Osteoblast (primary cell): ENCODE measurements around the gene PDP2. TPM values are rescaled to one million over a fixed set of nuclear protein-coding genes. Genes with fewer than 3 reads are reported as not detected.
A peak's percentile ranks its signal among the peaks of the same experiment; 100 is the strongest.

ENCODE experiments used
- DNase-seq: peaks from one replicate; pipeline ENCODE4 v3.0.0; 2011; ENCODE audit warnings: low spot score, mixed read lengths; ENCODE audit not compliant: insufficient read length; ENCODE audit errors: missing footprints
- H2AFZ ChIP-seq: 2 replicates; pipeline ENCODE4 v1.6.0; 2011; ENCODE audit warnings: mild to moderate bottlenecking, low read length
- H3K27ac ChIP-seq: 2 replicates; pipeline ENCODE4 v1.5.1; 2011; ENCODE audit warnings: mild to moderate bottlenecking, low read depth, low read length, moderate library complexity
- H3K27me3 ChIP-seq: 2 replicates; pipeline ENCODE4 v1.6.0; 2012; ENCODE audit warnings: mild to moderate bottlenecking, control low read depth, inconsistent platforms, low read length, moderate library complexity; ENCODE audit not compliant: insufficient read depth
- H3K36me3 ChIP-seq: 2 replicates; pipeline ENCODE4 v1.5.1; 2011; ENCODE audit warnings: mild to moderate bottlenecking, low read length, control low read depth, moderate library complexity; ENCODE audit not compliant: insufficient read depth
- H3K4me1 ChIP-seq: 2 replicates; pipeline ENCODE4 v1.5.1; 2011; ENCODE audit warnings: mild to moderate bottlenecking, low read length, control low read depth, moderate library complexity; ENCODE audit not compliant: insufficient read depth
- H3K4me2 ChIP-seq: 2 replicates; pipeline ENCODE4 v1.6.0; 2011; ENCODE audit warnings: mild to moderate bottlenecking, low read length; ENCODE audit not compliant: insufficient read depth
- H3K4me3 ChIP-seq: fragments of 200-600 bp; sonication (generic); 3 replicates; pipeline ENCODE4 v1.5.1; 2012; ENCODE audit warnings: mild to moderate bottlenecking, low read length, inconsistent platforms; ENCODE audit not compliant: insufficient read depth
- H3K79me2 ChIP-seq: 2 replicates; pipeline ENCODE4 v1.6.0; 2012; ENCODE audit warnings: mild to moderate bottlenecking, low read length, control low read depth, inconsistent platforms; ENCODE audit not compliant: insufficient read depth
- H3K9me3 ChIP-seq: 2 replicates; pipeline ENCODE4 v1.5.1; 2011; ENCODE audit warnings: low read depth, low read length, control low read depth
- H4K20me1 ChIP-seq: 2 replicates; pipeline ENCODE4 v1.6.0; 2012; ENCODE audit warnings: mild to moderate bottlenecking, low read length, control low read depth; ENCODE audit not compliant: insufficient read depth
- total RNA-seq: library from RNA; depleted of rRNA; stranded (reverse); fragments of >200 nt; gene quantifications from 2 replicates; pipeline ENCODE4 v1.2.3, GENCODE V29; 2012
- TF ChIP-seq, protein P1 (sequence below): IDR thresholded peaks from 2 replicates; pipeline ENCODE4 v1.5.1; 2011; ENCODE audit warnings: mild to moderate bottlenecking, low read depth, low read length, moderate library complexity; ENCODE audit errors: extremely low read depth

The PDP2 gene
- total RNA-seq, 1 donor, result 13.8 TPM

DNA sequence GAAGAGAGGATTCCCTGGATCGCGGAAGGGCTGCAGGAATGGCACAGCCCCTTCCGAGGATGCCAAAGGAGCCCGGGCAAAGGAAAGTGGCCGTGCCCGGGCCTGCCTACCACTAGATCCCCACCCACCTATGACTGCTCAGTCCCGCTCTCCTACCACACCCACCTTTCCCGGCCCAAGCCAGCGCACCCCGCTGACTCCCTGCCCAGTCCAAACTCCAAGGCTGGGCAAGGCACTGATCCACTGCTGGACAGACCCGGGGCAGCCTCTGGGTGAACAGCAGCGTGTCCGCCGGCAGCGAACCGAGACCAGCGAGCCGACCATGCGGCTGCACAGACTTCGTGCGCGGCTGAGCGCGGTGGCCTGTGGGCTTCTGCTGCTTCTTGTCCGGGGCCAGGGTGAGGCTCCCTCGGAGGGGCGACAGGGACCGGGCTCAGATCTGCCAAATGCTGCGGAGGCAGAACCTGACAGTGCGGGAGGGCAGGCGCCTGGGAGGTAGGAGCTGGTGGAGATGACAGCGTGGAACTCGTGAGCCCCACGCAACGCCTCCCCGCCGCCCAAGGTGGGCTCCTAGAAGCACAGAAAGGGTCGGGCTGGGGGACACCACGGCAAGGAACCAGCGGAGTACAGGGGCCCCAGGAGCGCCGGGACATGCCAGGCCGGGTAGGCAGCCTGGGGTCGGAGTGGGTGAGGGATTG lies 55.1 kb downstream of the PDP2 start, which contains the start of gene CES2:
CES2 (plus strand) TSS at position 203 of the 698 bp plus-strand sequence; CDS start at position 323, 120 bp downstream.
- TF ChIP-seq, protein P1, sequence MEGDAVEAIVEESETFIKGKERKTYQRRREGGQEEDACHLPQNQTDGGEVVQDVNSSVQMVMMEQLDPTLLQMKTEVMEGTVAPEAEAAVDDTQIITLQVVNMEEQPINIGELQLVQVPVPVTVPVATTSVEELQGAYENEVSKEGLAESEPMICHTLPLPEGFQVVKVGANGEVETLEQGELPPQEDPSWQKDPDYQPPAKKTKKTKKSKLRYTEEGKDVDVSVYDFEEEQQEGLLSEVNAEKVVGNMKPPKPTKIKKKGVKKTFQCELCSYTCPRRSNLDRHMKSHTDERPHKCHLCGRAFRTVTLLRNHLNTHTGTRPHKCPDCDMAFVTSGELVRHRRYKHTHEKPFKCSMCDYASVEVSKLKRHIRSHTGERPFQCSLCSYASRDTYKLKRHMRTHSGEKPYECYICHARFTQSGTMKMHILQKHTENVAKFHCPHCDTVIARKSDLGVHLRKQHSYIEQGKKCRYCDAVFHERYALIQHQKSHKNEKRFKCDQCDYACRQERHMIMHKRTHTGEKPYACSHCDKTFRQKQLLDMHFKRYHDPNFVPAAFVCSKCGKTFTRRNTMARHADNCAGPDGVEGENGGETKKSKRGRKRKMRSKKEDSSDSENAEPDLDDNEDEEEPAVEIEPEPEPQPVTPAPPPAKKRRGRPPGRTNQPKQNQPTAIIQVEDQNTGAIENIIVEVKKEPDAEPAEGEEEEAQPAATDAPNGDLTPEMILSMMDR, result no peak
- peak within 1 kb of the TSS; percentile 96 for H2AFZ ChIP-seq
- H3K4me3 ChIP-seq, result peak within 1 kb of the TSS; percentile 90
- peaks cover 61% of the 10 kb centered on the region for H3K79me2 ChIP-seq
- H3K27me3 ChIP-seq, result no peaks in the 10 kb centered on the region
- H4K20me1 ChIP-seq, result peaks cover 35% of the 10 kb centered on the region
- H3K9me3 ChIP-seq, result no peaks in the 10 kb centered on the region
- H3K36me3 ChIP-seq, result peaks cover 21% of the 10 kb centered on the region
- H3K4me2 ChIP-seq, result peak within 1 kb of the TSS; percentile 82
- H3K4me1 ChIP-seq, result peaks cover 18% of the 10 kb centered on the region
- peak; percentile 92 for DNase-seq
- peak within 1 kb of the TSS; percentile 95 for H3K27ac ChIP-seq

DNA sequence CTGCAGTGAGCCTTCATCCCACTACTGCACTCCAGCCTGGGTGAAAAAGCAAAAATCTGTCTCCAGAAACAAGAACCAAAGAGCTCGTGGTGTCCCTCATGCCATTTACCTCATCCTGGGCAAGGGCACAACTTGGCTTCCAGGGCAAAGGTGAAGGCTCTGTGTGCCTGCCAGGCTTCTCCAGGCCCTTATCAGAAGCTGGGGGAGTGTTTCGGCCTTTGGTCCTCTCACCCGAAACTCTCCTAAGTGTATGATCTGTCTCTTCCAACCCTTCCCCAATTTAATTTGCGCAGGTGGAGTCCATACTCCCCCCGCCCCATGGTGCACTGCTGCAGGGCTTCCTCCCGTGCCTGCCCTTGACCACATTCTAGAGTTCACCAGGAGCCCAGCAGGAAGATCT lies 56.1 kb downstream of the PDP2 start:
- H4K20me1 ChIP-seq, result peaks cover 43% of the 10 kb centered on the region
- peak overlapping the region; percentile 90 for H3K4me3 ChIP-seq
- no peaks in the 10 kb centered on the region for H3K9me3 ChIP-seq
- H3K79me2 ChIP-seq, result peaks cover 61% of the 10 kb centered on the region
- H3K27ac ChIP-seq, result no peak overlapping the region
- H3K4me1 ChIP-seq, result peaks cover 18% of the 10 kb centered on the region
- H3K36me3 ChIP-seq, result peaks cover 31% of the 10 kb centered on the region
- peak; percentile 41 for DNase-seq
- peak overlapping the region; percentile 82 for H3K4me2 ChIP-seq
- no peaks in the 10 kb centered on the region for H3K27me3 ChIP-seq
- H2AFZ ChIP-seq, result no peak overlapping the region
- TF ChIP-seq, protein P1, result no peak

DNA sequence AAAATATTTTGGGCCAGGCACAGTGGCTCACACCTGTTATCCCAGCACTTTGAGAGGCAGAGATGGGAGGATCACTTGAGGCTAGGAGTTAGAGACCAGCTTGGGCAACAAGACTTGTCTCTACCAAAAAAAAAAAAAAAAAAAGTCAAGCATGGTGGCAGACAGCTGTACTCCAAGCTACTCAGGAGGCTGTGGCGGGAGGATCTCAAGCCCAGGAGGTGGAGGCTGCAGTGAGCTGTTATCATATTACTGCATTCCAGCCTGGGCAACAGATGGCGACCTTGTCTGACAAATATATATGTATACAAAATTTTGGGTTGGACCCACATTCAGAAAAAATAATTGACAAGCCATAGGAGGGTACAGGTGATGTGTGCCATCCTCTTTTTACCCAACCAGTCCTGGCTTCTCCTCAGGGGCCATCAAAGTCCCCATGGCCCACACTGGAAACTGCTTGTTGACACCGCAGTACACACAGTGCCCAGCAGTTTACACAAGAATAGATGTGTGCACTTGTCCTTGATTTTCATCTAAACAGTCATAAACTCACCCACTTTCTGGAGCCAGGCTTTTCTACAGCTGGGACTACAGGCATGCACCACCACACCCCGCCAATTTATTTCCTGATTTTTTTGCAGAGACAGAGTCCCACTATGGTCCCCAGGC lies 56.7 kb downstream of the PDP2 start:
- H3K79me2 ChIP-seq, result peaks cover 61% of the 10 kb centered on the region
- peaks cover 36% of the 10 kb centered on the region for H3K36me3 ChIP-seq
- no peak overlapping the region for H3K4me3 ChIP-seq
- H3K27me3 ChIP-seq, result no peaks in the 10 kb centered on the region
- H3K4me2 ChIP-seq, result no peak overlapping the region
- no peak overlapping the region for H2AFZ ChIP-seq
- H4K20me1 ChIP-seq, result peaks cover 43% of the 10 kb centered on the region
- no peak overlapping the region for H3K27ac ChIP-seq
- TF ChIP-seq, protein P1, result no peak
- peak; percentile 88 for DNase-seq
- H3K4me1 ChIP-seq, result peaks cover 18% of the 10 kb centered on the region
- no peaks in the 10 kb centered on the region for H3K9me3 ChIP-seq

DNA sequence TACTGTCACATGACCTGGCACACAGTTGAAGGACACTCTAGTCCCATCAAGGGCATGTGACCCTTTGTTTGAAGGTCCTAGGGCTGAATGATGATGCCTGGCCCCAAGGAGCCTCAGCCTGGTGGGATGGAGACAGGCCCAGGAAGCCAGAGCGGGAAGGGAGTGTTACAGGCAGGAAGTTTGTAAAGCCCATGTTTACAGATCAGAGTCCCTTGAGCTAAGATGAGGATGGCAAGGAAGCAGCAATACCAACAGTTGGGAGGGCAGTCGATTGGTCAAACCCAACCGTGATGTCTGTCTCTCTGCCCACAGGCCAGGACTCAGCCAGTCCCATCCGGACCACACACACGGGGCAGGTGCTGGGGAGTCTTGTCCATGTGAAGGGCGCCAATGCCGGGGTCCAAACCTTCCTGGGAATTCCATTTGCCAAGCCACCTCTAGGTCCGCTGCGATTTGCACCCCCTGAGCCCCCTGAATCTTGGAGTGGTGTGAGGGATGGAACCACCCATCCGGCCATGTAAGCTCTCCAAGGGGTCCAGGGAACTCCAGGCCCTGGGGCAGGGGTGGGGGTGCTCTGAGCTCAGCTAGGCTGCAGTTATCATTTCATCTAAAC lies 57.5 kb downstream of the PDP2 start:
- Histone ChIP-seq H3K27me3 (no peaks in the 10 kb centered on the region), H3K4me1 (peaks cover 18% of the 10 kb centered on the region), H4K20me1 (peaks cover 38% of the 10 kb centered on the region), H3K4me2 (no peak overlapping the region), H3K4me3 (no peak overlapping the region), H3K79me2 (peaks cover 56% of the 10 kb centered on the region), H3K9me3 (no peaks in the 10 kb centered on the region), H2AFZ (no peak overlapping the region), H3K36me3 (peaks cover 40% of the 10 kb centered on the region), H3K27ac (no peak overlapping the region)
- TF ChIP-seq, protein P1, result no peak
- DNase-seq, result peak; percentile 81
